Epithelial cell of prostate (primary cell): Measurements from ENCODE around the gene GALNT6.
A peak's percentile ranks its signal among the peaks of the same experiment; 100 is the strongest.

Source experiments
- DNase-seq: peaks from one replicate; pipeline ENCODE4 v3.0.0-alpha.2; 2011; ENCODE audit warnings: low read depth, low spot score
- H3K27ac ChIP-seq: fragments of 450-650 bp; 2 replicates; pipeline ENCODE4 v1.5.1; 2017; ENCODE audit warnings: mild to moderate bottlenecking

The GALNT6 gene

GRCh38 chr12:51391283-51392123 lies at the start of gene GALNT6:
Gene GALNT6 (minus strand): TSS chr12:51391406. CDS start chr12:51379781, 11,625 bp downstream.
- peak within 1 kb of the TSS; percentile 85 for H3K27ac ChIP-seq
- DNase-seq, result no peak

- no peak for DNase-seq
Observed at GRCh38 chr12:51439330-51439729, 48.1 kb upstream of the GALNT6 start.

GRCh38 chr12:51437431-51437830 lies 46.2 kb upstream of the GALNT6 start:
- DNase-seq, result no peak

More at GRCh38 chr12:51439330-51439729, 48.1 kb upstream of the GALNT6 start:
- no peak overlapping the region for H3K27ac ChIP-seq

GRCh38 chr12:51434305-51434704 lies 43.1 kb upstream of the GALNT6 start:
- no peak for DNase-seq

More at GRCh38 chr12:51437431-51437830, 46.2 kb upstream of the GALNT6 start:
- no peak overlapping the region for H3K27ac ChIP-seq

GRCh38 chr12:51432921-51433320 lies 41.7 kb upstream of the GALNT6 start:
- DNase-seq, result no peak
- no peak overlapping the region for H3K27ac ChIP-seq

More at GRCh38 chr12:51434305-51434704, 43.1 kb upstream of the GALNT6 start:
- no peak overlapping the region for H3K27ac ChIP-seq

- H3K27ac ChIP-seq, result no peak overlapping the region
- DNase-seq, result no peak
Observed at GRCh38 chr12:51430196-51430895, 39.1 kb upstream of the GALNT6 start.

GRCh38 chr12:51429700-51430099 lies 38.5 kb upstream of the GALNT6 start:
- no peak overlapping the region for H3K27ac ChIP-seq
- no peak for DNase-seq

GRCh38 chr12:51428256-51428655 lies 37.0 kb upstream of the GALNT6 start:
- no peak for DNase-seq
- no peak overlapping the region for H3K27ac ChIP-seq

- no peak within 1 kb of the TSS for H3K27ac ChIP-seq
Observed at GRCh38 chr12:51424662-51425539, 33.7 kb upstream of the GALNT6 start, which contains the start of gene SLC4A8. Gene SLC4A8 (plus strand): TSS chr12:51424831. CDS start chr12:51424988, 157 bp downstream.

GRCh38 chr12:51424094-51424661 lies 33.0 kb upstream of the GALNT6 start:
- no peak overlapping the region for H3K27ac ChIP-seq

More at GRCh38 chr12:51424662-51425539, 33.7 kb upstream of the GALNT6 start, which contains the start of gene SLC4A8:
- DNase-seq, result no peak

GRCh38 chr12:51421266-51421884 lies 30.2 kb upstream of the GALNT6 start:
- H3K27ac ChIP-seq, result no peak overlapping the region
- no peak for DNase-seq

More at GRCh38 chr12:51424094-51424661, 33.0 kb upstream of the GALNT6 start:
- no peak for DNase-seq

GRCh38 chr12:51419425-51420193 lies 28.4 kb upstream of the GALNT6 start:
- no peak for DNase-seq
- no peak overlapping the region for H3K27ac ChIP-seq

- no peak overlapping the region for H3K27ac ChIP-seq
- DNase-seq, result no peak
Observed at GRCh38 chr12:51417826-51418225, 26.6 kb upstream of the GALNT6 start.

GRCh38 chr12:51415931-51416330 lies 24.7 kb upstream of the GALNT6 start:
- H3K27ac ChIP-seq, result no peak overlapping the region
- no peak for DNase-seq

- H3K27ac ChIP-seq, result no peak overlapping the region
- DNase-seq, result no peak
Observed at GRCh38 chr12:51413791-51414190, 22.6 kb upstream of the GALNT6 start.

GRCh38 chr12:51413149-51413548 lies 21.9 kb upstream of the GALNT6 start:
- no peak for DNase-seq
- no peak overlapping the region for H3K27ac ChIP-seq

- DNase-seq, result no peak
- no peak overlapping the region for H3K27ac ChIP-seq
Observed at GRCh38 chr12:51409846-51410245, 18.6 kb upstream of the GALNT6 start.

GRCh38 chr12:51407604-51408003 lies 16.4 kb upstream of the GALNT6 start:
- no peak overlapping the region for H3K27ac ChIP-seq

GRCh38 chr12:51406859-51407258 lies 15.7 kb upstream of the GALNT6 start:
- no peak overlapping the region for H3K27ac ChIP-seq
- DNase-seq, result no peak

More at GRCh38 chr12:51407604-51408003, 16.4 kb upstream of the GALNT6 start:
- DNase-seq, result no peak
